Adipocyte (in vitro differentiated cells): ENCODE measurements around the gene ALS2CL.
A peak's percentile ranks its signal among the peaks of the same experiment; 100 is the strongest.

ENCODE experiments used
- DNase-seq: peaks from one replicate; pipeline ENCODE4 v3.0.0-alpha.2; 2015; ENCODE audit warnings: low read depth
- H3K27me3 ChIP-seq: replicated peaks from 2 replicates; pipeline ENCODE4 v1.7.0; 2013; ENCODE audit warnings: mild to moderate bottlenecking, low read length, moderate library complexity; ENCODE audit not compliant: control insufficient read depth, insufficient read depth
- H3K36me3 ChIP-seq: 2 replicates; pipeline ENCODE4 v1.7.0; 2013; ENCODE audit warnings: low read length, mild to moderate bottlenecking, moderate library complexity; ENCODE audit not compliant: control insufficient read depth, insufficient read depth, severe bottlenecking
- H3K4me1 ChIP-seq: 2 replicates; pipeline ENCODE4 v1.7.0; 2013; ENCODE audit warnings: mild to moderate bottlenecking, low read length, moderate library complexity; ENCODE audit not compliant: control insufficient read depth, insufficient read depth
- H3K4me3 ChIP-seq: 2 replicates; pipeline ENCODE4 v1.7.0; 2013; ENCODE audit warnings: mild to moderate bottlenecking, low read length, moderate library complexity
- H3K9ac ChIP-seq: 2 replicates; pipeline ENCODE4 v1.7.0; 2013; ENCODE audit warnings: mild to moderate bottlenecking, low read length, moderate library complexity
- H3K9me3 ChIP-seq: 2 replicates; pipeline ENCODE4 v1.7.0; 2013; ENCODE audit warnings: mild to moderate bottlenecking, low read length, moderate library complexity; ENCODE audit not compliant: control insufficient read depth

Gene ALS2CL

DNA sequence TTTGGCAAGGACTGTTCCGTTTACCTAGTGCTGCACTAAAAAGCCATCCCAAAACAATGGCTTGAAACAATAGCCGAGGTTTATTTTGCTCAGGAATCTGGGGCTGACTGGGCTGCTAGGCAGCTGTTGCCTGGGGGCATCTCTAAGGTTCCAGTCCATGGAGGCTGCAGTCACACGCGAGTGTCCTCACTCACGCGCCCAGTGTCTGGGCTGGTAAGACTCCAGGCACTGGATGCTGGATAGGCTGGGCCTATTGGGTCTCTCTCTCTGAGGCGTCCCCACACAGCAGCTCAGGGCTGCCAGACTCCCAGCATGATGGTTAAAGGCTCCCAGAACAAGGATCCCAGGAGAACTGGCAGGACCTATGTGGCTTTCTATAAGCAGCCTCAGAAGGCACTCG is 34.2 kb downstream of the ALS2CL start:
- no peaks in the 10 kb centered on the region for H3K36me3 ChIP-seq
- DNase-seq, result peak; percentile 70
- no peaks in the 10 kb centered on the region for H3K9me3 ChIP-seq
- no peak overlapping the region for H3K4me3 ChIP-seq
- H3K9ac ChIP-seq, result no peak overlapping the region
- H3K4me1 ChIP-seq, result peaks cover 45% of the 10 kb centered on the region
- H3K27me3 ChIP-seq, result peaks cover 15% of the 10 kb centered on the region

DNA sequence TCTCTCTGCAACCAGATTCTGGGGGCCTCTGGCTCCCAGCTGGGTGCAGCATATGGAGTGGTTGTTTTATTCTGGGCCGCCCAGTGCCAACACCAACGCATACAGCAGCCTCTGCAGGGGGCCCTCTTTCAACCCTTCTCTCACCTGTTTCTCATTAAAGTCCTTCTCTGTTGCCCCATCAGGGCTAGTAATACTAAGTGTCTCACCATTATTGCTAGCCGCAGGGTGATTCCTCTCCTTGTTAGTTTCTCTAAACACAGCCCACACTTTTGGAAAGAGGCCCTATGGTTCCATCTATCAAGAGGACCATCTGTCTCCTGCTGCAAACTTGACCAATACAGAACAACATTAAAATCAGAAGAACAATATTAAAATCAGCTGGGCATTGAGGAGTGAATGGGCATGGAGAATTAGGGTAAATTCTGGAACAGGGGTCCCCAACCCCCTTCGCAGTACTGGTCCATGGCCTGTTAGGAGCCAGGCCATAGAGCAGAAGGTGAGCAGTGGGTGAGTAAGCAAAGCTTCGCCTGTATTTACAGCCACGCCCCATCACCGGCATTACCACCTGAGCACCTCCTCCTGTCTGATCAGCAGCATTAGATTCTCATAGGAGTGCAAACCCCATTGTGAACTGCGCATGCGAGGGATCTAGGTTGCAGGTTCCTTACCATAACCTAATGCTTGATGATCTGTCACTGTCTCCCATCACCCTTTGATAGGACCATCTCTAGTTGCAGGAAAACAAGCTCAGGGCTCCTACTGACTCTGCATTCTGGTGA is 36.5 kb downstream of the ALS2CL start:
- Histone ChIP-seq H3K4me3 (no peak overlapping the region), H3K9me3 (peaks cover 4% of the 10 kb centered on the region), H3K9ac (no peak overlapping the region), H3K27me3 (peaks cover 14% of the 10 kb centered on the region), H3K4me1 (peaks cover 27% of the 10 kb centered on the region), H3K36me3 (no peaks in the 10 kb centered on the region)
- DNase-seq, result no peak

DNA sequence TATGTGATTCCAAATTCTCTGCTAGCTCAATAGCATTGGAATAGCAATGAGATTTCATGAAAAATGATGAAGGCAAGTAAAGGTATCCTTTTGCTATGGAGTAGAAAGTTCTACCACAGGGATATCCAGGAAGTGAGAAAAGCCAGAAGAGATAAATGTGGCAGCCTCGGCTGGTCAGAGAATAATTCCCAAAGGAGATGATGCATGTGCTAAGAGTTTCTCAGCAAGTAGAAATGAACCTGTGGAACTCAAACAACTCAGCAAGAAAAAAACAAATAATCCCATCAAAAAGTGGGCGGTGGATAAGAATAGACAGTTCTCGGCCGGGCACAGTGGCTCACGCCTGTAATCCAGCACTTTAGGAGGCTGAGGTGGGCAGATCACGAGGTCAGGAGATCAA is 38.2 kb downstream of the ALS2CL start:
- peaks cover 13% of the 10 kb centered on the region for H3K4me1 ChIP-seq

DNA sequence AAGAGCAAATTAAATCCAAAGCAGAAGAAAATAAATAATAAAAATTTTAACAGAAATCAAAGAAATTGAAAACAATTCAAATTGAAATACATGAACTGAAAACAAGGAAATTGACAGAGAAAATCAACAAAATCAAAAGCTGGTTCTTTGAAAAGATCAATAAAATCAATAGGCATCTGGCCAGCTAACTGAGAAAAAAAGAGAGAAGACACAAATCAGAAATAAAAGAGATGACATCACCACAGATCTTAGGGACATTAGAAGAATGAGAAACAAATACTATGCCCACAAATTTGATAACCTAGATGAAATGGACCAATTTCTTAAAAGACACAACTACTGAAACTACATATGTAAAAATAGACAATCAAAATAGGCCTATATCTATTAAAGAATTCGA is 42.4 kb downstream of the ALS2CL start:
- no peak overlapping the region for H3K9ac ChIP-seq
- H3K27me3 ChIP-seq, result peaks cover 4% of the 10 kb centered on the region
- H3K36me3 ChIP-seq, result no peaks in the 10 kb centered on the region
- no peak for DNase-seq
- peaks cover 10% of the 10 kb centered on the region for H3K9me3 ChIP-seq
- H3K4me3 ChIP-seq, result no peak overlapping the region
- peaks cover 7% of the 10 kb centered on the region for H3K4me1 ChIP-seq

More for the DNA sequence above, 38.2 kb downstream of the ALS2CL start:
- Histone ChIP-seq H3K9ac (no peak overlapping the region), H3K4me3 (no peak overlapping the region), H3K36me3 (no peaks in the 10 kb centered on the region), H3K27me3 (peaks cover 5% of the 10 kb centered on the region), H3K9me3 (peaks cover 10% of the 10 kb centered on the region)
- no peak for DNase-seq

DNA sequence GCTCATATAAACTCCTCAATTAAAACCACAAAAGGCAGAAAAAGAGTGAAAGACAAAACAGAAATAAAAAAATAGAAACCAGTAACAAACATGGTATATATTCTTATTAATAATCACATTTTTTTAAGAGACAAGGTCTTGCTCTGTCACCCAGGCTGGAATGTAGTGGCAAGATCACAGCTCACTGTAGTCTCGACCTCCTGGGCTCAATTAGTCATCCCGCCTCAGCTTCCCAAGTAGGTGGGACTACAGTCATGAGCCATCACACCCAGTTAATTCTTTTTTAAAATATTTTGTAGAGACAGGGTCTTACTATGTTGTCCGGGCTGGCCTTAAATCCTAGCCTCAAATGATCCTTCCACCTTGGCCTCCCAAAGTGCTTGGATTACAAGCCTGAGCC is 44.0 kb downstream of the ALS2CL start:
- H3K4me3 ChIP-seq, result no peak overlapping the region
- H3K9ac ChIP-seq, result no peak overlapping the region
- peaks cover 3% of the 10 kb centered on the region for H3K4me1 ChIP-seq
- peaks cover 3% of the 10 kb centered on the region for H3K27me3 ChIP-seq
- peaks cover 10% of the 10 kb centered on the region for H3K9me3 ChIP-seq
- no peaks in the 10 kb centered on the region for H3K36me3 ChIP-seq
- DNase-seq, result no peak

DNA sequence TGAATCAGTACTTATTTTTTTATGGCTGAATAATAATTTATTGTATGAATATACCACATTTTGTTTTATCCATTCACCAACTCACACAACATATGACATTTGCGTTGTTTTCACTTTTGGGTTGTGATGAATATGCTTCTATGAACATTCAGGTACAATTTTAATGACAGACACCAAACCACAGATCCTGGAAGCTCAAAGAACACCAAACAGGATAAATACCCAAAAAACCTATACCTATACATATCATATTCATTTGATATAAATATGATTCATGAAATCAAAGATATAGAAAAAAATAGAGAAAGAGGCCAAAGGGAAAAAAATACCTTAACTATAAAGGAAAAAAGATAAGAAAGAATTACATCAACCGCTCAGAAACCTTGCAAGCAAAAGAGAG is 45.4 kb downstream of the ALS2CL start:
- Histone ChIP-seq H3K27me3 (no peaks in the 10 kb centered on the region), H3K4me1 (peaks cover 3% of the 10 kb centered on the region), H3K36me3 (no peaks in the 10 kb centered on the region), H3K9me3 (peaks cover 10% of the 10 kb centered on the region), H3K4me3 (no peak overlapping the region), H3K9ac (no peak overlapping the region)
- no peak for DNase-seq

DNA sequence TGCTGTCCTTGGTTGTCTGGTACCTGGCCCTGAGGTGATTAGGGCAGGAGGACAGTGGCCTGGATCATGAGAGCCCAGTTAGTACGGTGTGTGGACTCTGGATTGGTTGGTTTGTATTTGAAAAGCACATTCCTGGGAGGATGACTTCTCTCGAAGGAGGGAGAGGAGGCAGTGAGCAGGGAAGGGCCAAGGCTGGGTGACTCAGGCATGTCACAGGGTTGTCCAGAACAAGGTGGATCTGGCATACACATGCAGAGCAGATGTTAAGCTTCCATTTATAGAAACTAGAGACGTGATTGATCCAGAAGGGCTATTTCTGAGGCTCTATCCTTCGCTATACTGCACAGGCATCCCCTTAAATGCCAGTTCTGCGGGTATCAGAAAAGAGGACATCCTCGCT is 46.8 kb downstream of the ALS2CL start:
- Histone ChIP-seq H3K9ac (no peak overlapping the region), H3K4me1 (peaks cover 3% of the 10 kb centered on the region), H3K9me3 (peaks cover 6% of the 10 kb centered on the region), H3K27me3 (no peaks in the 10 kb centered on the region), H3K36me3 (no peaks in the 10 kb centered on the region), H3K4me3 (no peak overlapping the region)
- DNase-seq, result peak; percentile 35

DNA sequence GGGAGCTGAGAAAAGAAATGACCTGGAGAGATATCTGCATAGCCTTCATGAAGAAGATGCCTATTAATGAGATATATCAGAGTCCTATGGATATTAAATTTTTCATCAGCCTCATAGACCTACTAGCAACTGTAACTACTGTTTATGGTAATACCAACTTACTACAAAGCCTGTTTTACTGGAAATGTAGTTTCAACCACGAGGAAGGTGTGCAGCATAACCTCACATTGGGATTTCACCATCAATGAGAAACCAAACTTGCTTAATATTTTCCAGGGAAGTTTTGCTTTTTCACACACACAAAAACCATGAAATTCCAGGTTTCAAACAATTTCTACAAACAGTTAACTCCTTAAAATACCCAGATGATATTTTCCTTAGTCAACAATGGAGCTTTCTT is 49.8 kb downstream of the ALS2CL start:
- Histone ChIP-seq H3K27me3 (no peaks in the 10 kb centered on the region), H3K4me3 (no peak overlapping the region), H3K36me3 (no peaks in the 10 kb centered on the region), H3K9me3 (peaks cover 22% of the 10 kb centered on the region), H3K9ac (no peak overlapping the region), H3K4me1 (peaks cover 3% of the 10 kb centered on the region)
- DNase-seq, result no peak

DNA sequence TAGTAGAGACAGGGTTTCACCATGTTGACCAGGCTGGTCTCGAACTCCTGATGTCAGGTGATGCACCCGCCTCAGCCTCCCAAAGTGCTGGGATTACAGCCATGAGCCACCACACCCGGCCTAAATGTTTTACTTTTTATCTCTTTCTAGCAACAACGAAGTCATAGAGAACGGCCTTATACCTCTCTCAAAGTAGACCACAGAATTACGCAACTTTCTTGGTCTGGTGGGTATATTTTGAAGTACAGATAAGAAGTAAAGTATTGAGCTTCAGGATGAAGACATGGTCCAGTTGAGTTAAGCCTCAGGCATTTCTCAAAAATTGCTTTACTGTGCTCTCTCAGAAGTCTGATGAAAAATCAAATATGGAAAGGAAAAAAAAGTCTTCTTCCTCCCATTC is 50.5 kb downstream of the ALS2CL start:
- DNase-seq, result no peak
- Histone ChIP-seq H3K36me3 (no peaks in the 10 kb centered on the region), H3K9me3 (peaks cover 26% of the 10 kb centered on the region)

DNA sequence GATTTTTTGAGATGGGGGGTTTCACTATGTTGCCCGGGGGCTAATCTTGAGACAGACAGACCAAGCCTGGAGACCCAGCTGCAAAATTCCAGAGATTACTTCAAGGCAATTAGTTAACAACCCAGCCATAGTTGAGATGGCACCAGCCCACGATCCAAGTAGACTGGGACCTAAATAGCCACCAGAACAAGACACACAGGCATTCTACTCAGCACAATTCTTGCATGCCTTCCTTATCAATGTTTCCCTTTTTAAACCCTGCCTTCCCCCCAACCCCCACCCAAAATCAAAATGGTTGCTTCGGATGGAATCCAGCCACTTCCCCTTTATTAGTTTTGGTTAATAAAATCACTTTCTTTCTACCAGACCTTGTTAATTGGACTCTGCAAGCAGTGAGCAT is 52.6 kb downstream of the ALS2CL start:
- Histone ChIP-seq H3K4me1 (no peaks in the 10 kb centered on the region), H3K27me3 (no peaks in the 10 kb centered on the region), H3K9ac (no peak overlapping the region), H3K9me3 (peaks cover 26% of the 10 kb centered on the region), H3K36me3 (no peaks in the 10 kb centered on the region), H3K4me3 (no peak overlapping the region)
- DNase-seq, result no peak

More for the DNA sequence above, 50.5 kb downstream of the ALS2CL start:
- no peak overlapping the region for H3K4me3 ChIP-seq
- peaks cover 3% of the 10 kb centered on the region for H3K4me1 ChIP-seq
- H3K27me3 ChIP-seq, result no peaks in the 10 kb centered on the region
- no peak overlapping the region for H3K9ac ChIP-seq

DNA sequence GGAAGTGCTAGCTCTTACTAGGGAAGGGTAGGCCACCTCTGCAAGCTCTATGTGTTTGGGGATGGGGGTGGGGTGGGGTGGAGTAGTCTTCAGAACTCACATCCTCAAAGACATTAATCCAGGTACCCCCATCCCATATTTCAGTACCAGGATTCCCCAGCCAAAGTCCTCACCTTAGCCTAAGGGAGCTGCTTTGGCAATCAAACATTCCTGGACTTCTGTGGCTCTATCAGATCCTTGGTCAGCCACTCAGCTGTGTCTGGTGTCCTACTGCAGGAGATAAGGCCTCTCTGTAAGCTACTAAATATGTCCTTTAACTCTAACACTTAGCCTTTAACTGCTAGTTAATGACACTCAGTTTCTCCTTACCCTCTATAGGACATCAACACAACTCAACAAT is 54.3 kb downstream of the ALS2CL start:
- H3K36me3 ChIP-seq, result no peaks in the 10 kb centered on the region
- no peak overlapping the region for H3K9ac ChIP-seq
- no peaks in the 10 kb centered on the region for H3K27me3 ChIP-seq

DNA sequence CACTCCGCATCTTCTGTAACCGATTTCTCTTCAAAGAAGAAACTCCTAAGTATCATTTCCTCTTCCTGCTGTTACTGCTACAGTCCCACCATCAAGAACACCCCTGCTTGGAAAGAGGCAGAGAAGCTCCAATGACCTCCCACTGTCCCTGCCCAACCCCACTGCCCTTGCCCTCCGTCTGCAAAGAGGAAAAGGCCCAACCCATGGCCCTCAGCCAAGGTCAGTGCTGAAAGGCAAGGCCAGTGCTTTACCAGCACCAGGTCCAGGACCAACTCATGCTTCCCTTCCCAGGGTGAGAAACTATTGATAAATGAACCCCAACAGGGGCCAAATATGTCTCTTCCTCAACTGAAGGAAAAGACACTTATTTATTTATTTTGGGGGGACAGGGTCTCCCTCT is 58.6 kb downstream of the ALS2CL start:
- Histone ChIP-seq H3K9me3 (peaks cover 8% of the 10 kb centered on the region), H3K9ac (no peak overlapping the region), H3K4me1 (peaks cover 32% of the 10 kb centered on the region), H3K36me3 (no peaks in the 10 kb centered on the region), H3K4me3 (no peak overlapping the region), H3K27me3 (no peaks in the 10 kb centered on the region)
- no peak for DNase-seq

More for the DNA sequence above, 54.3 kb downstream of the ALS2CL start:
- H3K9me3 ChIP-seq, result peaks cover 26% of the 10 kb centered on the region
- no peak overlapping the region for H3K4me3 ChIP-seq
- no peak for DNase-seq
- H3K4me1 ChIP-seq, result no peaks in the 10 kb centered on the region
